A673 (cell line): ENCODE results near the gene SRCIN1.

Experiments used
- CTCF ChIP-seq: fragments of 300-800, 200-600 bp; sonication (generic); conservative IDR thresholded peaks from 2 replicates; pipeline ENCODE4 v1.5.1; 2017; ENCODE audit warnings: low read depth, mild to moderate bottlenecking, antibody characterized with exemption, low read length, moderate library complexity, mixed read lengths
- EZH2 ChIP-seq: fragments of 200-600 bp; sonication (generic); IDR thresholded peaks from 2 replicates; pipeline ENCODE4 v1.6.1; 2017; ENCODE audit warnings: borderline replicate concordance, low read depth, mild to moderate bottlenecking, mixed read lengths, antibody characterized with exemption, low read length; ENCODE audit not compliant: poor library complexity, severe bottlenecking

DNA sequence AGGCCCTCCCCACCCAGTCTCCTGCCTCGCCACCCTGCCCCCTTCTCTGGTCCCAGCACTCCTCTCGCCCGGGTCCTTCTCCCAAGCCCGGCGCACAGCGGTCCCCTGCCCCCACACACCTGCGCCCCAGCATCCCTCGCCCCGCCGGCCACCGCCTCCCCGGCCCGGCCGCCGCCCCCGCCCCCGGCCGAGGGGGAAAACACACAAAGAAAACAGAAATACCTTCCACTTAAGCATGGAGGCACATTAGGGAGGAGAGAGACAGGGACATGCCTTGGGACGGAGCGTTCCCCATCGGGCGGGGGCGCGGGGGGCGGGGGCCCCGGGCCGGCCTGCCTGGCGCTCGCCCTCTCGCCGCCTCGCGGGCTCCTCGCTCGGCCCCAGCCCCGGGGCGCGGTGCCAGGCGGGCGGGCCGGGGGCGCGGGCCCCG lies 326 bp downstream of the SRCIN1 start:
- no peak for TF ChIP-seq CTCF
- no peak for TF ChIP-seq EZH2
